RWPE1 (cell line): ENCODE data around the gene PEMT.

ENCODE experiments used
- CTCF ChIA-PET: fragments of 350-600 bp; sonication (Branson Sonifier 250); formaldehyde crosslinking; extraction: SDS; loops from one replicate; lab custom pipeline; 2021; lab: Yijun Ruan, JAX
- POLR2A ChIA-PET: fragments of 400-600 bp; formaldehyde crosslinking; extraction: SDS; loops from one replicate; lab custom pipeline; 2020; ENCODE audit warnings: antibody characterized with exemption; ENCODE audit not compliant: low non-redundant PET; lab: Yijun Ruan, JAX
- DNase-seq: peaks from one replicate; pipeline ENCODE4 v3.0.0; 2012; ENCODE audit warnings: low spot score
- H3K27ac ChIP-seq: fragments of 450-650 bp; 2 replicates; pipeline ENCODE4 v1.5.1; 2017
- CTCF ChIP-seq: fragments of 450-650 bp; conservative IDR thresholded peaks from 2 replicates; pipeline ENCODE4 v1.5.1; 2017; ENCODE audit warnings: low read depth, mild to moderate bottlenecking

The PEMT gene

GRCh38 chr17:17494870-17495535 is 96.5 kb downstream of the PEMT start:
- CTCF ChIA-PET: interaction anchor here (0.6 to 3.0 kb wide), 4 partner anchors 26 to 146 kb away, joined by 3 to 26 read pairs (median 4); no protein-coding TSS in a partner anchor
- no peak for TF ChIP-seq CTCF
- no peak for DNase-seq
- POLR2A ChIA-PET: no interaction called here
- H3K27ac ChIP-seq: no peak overlapping the region

GRCh38 chr17:17494499-17494869 is 97.0 kb downstream of the PEMT start:
- no peak overlapping the region for H3K27ac ChIP-seq
- no peak for DNase-seq
- ChIA-PET POLR2A (no interaction called here), CTCF (no interaction called here)
- no peak for TF ChIP-seq CTCF

GRCh38 chr17:17493986-17494466 is 97.5 kb downstream of the PEMT start:
- ChIA-PET POLR2A (no interaction called here), CTCF (no interaction called here)
- DNase-seq: no peak
- TF ChIP-seq CTCF: no peak
- H3K27ac ChIP-seq: 0 out of 2 replicates have a peak overlapping the region, but pooled peaks have one; percentile 7

- CTCF ChIA-PET: no interaction called here
- 0 out of 2 replicates have a peak overlapping the region, but pooled peaks have one; percentile 7 for H3K27ac ChIP-seq
- no peak for TF ChIP-seq CTCF
- no peak for DNase-seq
- POLR2A ChIA-PET: no interaction called here
These were observed 98.1 kb downstream of the PEMT start for GRCh38 chr17:17493249-17493985.

- DNase-seq: no peak
- ChIA-PET CTCF (interaction anchor here (0.8 kb wide), 1 partner anchor 76 kb away, joined by 6 read pairs; no protein-coding TSS in a partner anchor), POLR2A (no interaction called here)
- no peak for TF ChIP-seq CTCF
- no peak overlapping the region for H3K27ac ChIP-seq
These were observed 98.9 kb downstream of the PEMT start for GRCh38 chr17:17492571-17492970.

GRCh38 chr17:17492085-17492484 is 99.4 kb downstream of the PEMT start:
- CTCF ChIA-PET: interaction anchor here (0.8 kb wide), 1 partner anchor 76 kb away, joined by 6 read pairs; no protein-coding TSS in a partner anchor
- H3K27ac ChIP-seq: no peak overlapping the region
- no peak for TF ChIP-seq CTCF
- DNase-seq: no peak
- POLR2A ChIA-PET: no interaction called here
